Activated T-helper 17 cell treated with anti-CD3 and anti-CD28 coated beads, Interleukin-2, amount 50 U/mL, for 72 hours (primary cell): ENCODE measurements around the gene DKKL1. TPM values are rescaled to one million over a fixed set of nuclear protein-coding genes. Genes with fewer than 3 reads are reported as not detected.
"Not testable (repeated sequence)": the region's sequence is repeated elsewhere in the genome, so short reads cannot be mapped to it uniquely, and the experiment has no call there.

Source experiments
- ATAC-seq: fragments of 150-1000 bp; cut with Tn5 transposase; replicated peaks from 2 replicates; pipeline ENCODE4 v1.10.0; 2021; ENCODE audit warnings: mild to moderate bottlenecking, moderate library complexity
- H3K27ac Mint-ChIP-seq: one replicate; pipeline ENCODE4 v1.8.0; 2022; ENCODE audit warnings: mixed read lengths
- H3K27me3 Mint-ChIP-seq: one replicate; pipeline ENCODE4 v1.8.0; 2022; ENCODE audit warnings: mixed read lengths
- H3K36me3 Mint-ChIP-seq: one replicate; pipeline ENCODE4 v1.8.0; 2022; ENCODE audit warnings: low read depth, mild to moderate bottlenecking, mixed read lengths
- H3K4me1 Mint-ChIP-seq: one replicate; pipeline ENCODE4 v1.8.0; 2022; ENCODE audit warnings: mixed read lengths
- H3K4me3 Mint-ChIP-seq: one replicate; pipeline ENCODE4 v1.8.0; 2022; ENCODE audit warnings: mild to moderate bottlenecking, mixed read lengths
- H3K9me3 Mint-ChIP-seq: one replicate; pipeline ENCODE4 v1.8.0; 2022; ENCODE audit warnings: mixed read lengths
- total RNA-seq, 2 donors: library from RNA; stranded (reverse); gene quantifications; one replicate each; pipeline ENCODE4 v1.2.3, GENCODE V29; 2022

The DKKL1 gene
- total RNA-seq, 2 donors from 2014 or later, result not detected

DNA sequence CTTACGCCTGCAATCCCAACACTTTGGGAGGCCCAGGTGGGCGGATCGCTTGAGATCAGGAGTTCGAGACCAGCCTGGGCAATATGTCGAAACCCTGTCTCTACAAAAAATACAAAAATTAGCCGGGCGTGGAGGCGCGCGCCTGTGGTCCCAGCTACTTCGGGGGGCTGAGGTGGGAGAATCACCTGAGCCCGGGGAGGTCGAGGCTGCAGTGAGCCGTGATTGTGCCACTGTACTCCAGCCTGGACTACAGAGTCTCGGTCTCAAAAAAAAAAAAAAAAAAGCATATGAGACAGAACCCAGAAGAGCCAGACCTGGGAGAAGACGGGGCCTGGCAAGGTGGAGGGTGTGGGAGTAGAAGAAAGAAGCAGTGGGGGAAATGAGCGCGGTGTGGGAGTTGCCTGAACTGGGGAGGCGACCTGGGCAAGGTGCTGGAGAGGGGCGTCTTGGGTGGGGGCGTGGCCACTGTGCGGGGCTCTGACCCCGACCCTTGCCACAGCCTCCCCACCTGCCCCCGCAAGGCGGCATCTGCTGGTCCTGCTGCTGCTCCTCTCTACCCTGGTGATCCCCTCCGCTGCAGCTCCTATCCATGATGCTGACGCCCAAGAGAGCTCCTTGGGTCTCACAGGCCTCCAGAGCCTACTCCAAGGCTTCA is 533 bp downstream of the DKKL1 start:
- Mint-ChIP-seq H3K27me3 (peaks cover 25% of the 10 kb centered on the region), H3K4me3 (no peak overlapping the region), H3K36me3 (no peaks in the 10 kb centered on the region), H3K27ac (no peak overlapping the region), H3K4me1 (no peaks in the 10 kb centered on the region), H3K9me3 (no peaks in the 10 kb centered on the region)
- ATAC-seq, result no peak

- no peak overlapping the region for H3K4me3 Mint-ChIP-seq
- no peaks in the 10 kb centered on the region for H3K4me1 Mint-ChIP-seq
- no peak overlapping the region for H3K27ac Mint-ChIP-seq
- no peak for ATAC-seq
- H3K9me3 Mint-ChIP-seq, result no peaks in the 10 kb centered on the region
- no peaks in the 10 kb centered on the region for H3K36me3 Mint-ChIP-seq
- H3K27me3 Mint-ChIP-seq, result peaks cover 18% of the 10 kb centered on the region
These were observed 2.4 kb downstream of the DKKL1 start for GRCh38 chr19:49366110-49366509.

GRCh38 chr19:49368711-49369358 is 5.2 kb downstream of the DKKL1 start:
- no peak for ATAC-seq
- Mint-ChIP-seq H3K27ac (no peak overlapping the region), H3K36me3 (no peaks in the 10 kb centered on the region), H3K4me3 (no peak overlapping the region), H3K9me3 (no peaks in the 10 kb centered on the region), H3K4me1 (no peaks in the 10 kb centered on the region), H3K27me3 (peaks cover 10% of the 10 kb centered on the region)

DNA sequence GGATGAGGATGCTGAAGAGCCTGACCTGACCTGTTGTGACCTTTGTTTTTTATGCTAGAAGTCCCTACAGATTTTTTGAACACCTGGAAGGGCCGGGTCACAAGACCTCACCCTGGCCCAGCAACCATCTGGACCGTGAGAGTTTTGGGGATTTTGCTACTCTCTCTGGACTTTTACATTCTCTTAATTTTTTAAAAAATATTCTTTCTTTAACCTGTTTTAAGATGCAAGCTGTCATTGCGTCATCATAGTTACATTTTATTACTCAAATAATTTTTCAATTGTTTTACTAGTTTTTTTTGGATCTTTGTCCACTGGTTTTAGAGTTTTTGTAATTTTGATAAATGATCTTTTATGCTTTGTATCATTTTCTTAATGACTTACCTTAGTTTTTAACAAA is 7.5 kb downstream of the DKKL1 start:
- H3K4me3 Mint-ChIP-seq, result no peak overlapping the region
- H3K9me3 Mint-ChIP-seq, result no peaks in the 10 kb centered on the region
- H3K4me1 Mint-ChIP-seq, result no peaks in the 10 kb centered on the region
- H3K27ac Mint-ChIP-seq, result no peak overlapping the region
- H3K36me3 Mint-ChIP-seq, result no peaks in the 10 kb centered on the region
- peaks cover 8% of the 10 kb centered on the region for H3K27me3 Mint-ChIP-seq
- ATAC-seq, result no peak

DNA sequence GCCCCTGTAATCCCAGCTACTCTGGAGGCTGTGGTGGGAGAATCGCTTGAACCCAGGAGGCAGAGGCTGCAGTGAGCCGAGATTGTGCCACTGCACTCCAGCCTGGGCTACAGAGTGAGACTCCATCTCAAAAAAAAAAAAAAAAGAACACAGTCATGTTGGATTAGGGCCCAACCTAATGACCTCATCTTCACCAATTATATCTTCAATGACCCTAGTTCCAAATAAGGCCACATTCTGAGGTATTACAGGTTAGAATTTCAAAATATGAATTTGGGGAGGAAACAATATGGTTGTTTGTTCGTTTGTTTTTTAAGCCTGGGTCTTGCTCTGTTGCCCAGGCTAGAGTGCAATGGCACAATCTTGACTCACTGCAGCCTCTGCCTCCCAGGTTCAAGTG is 9.5 kb downstream of the DKKL1 start:
- not testable (repeated sequence) for H3K4me1 Mint-ChIP-seq, H3K9me3 Mint-ChIP-seq, ATAC-seq, H3K27ac Mint-ChIP-seq, H3K36me3 Mint-ChIP-seq, H3K4me3 Mint-ChIP-seq
- peaks cover 11% of the 10 kb centered on the region for H3K27me3 Mint-ChIP-seq

DNA sequence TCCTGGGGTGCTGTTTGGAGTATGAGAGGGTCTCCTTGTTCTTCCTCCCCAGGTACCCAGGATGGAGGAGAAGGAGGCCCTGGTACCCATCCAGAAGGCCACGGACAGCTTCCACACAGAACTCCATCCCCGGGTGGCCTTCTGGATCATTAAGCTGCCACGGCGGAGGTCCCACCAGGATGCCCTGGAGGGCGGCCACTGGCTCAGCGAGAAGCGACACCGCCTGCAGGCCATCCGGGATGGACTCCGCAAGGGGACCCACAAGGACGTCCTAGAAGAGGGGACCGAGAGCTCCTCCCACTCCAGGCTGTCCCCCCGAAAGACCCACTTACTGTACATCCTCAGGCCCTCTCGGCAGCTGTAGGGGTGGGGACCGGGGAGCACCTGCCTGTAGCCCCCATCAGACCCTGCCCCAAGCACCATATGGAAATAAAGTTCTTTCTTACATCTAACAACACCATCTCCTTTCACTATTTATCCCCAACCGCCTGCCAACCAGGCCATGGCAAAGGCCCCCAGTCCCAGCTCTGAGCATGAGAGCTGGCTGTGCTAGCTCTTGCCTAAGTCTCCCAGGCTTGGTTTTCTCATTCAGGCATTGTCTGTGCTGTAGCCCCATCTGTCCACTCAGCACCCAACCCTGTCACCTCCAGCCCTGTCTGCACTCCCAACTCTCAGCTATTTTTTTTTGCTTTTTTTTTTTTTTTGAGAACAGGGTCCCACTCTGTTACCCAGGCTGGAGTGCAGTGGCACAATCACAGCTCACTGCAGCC is 11.2 kb downstream of the DKKL1 start:
- Mint-ChIP-seq H3K27me3 (peaks cover 11% of the 10 kb centered on the region), H3K36me3 (no peaks in the 10 kb centered on the region), H3K4me3 (no peak overlapping the region), H3K9me3 (no peaks in the 10 kb centered on the region), H3K27ac (no peak overlapping the region), H3K4me1 (no peaks in the 10 kb centered on the region)
- ATAC-seq, result no peak

GRCh38 chr19:49378512-49378911 is 14.8 kb downstream of the DKKL1 start:
- Mint-ChIP-seq H3K4me3 (no peak overlapping the region), H3K4me1 (no peaks in the 10 kb centered on the region), H3K27ac (no peak overlapping the region), H3K9me3 (no peaks in the 10 kb centered on the region), H3K27me3 (peaks cover 11% of the 10 kb centered on the region), H3K36me3 (no peaks in the 10 kb centered on the region)
- ATAC-seq, result no peak

GRCh38 chr19:49380391-49380790 is 16.7 kb downstream of the DKKL1 start:
- no peaks in the 10 kb centered on the region for H3K4me1 Mint-ChIP-seq
- no peaks in the 10 kb centered on the region for H3K36me3 Mint-ChIP-seq
- no peak for ATAC-seq
- no peak overlapping the region for H3K27ac Mint-ChIP-seq
- peaks cover 8% of the 10 kb centered on the region for H3K27me3 Mint-ChIP-seq
- H3K9me3 Mint-ChIP-seq, result no peaks in the 10 kb centered on the region
- no peak overlapping the region for H3K4me3 Mint-ChIP-seq

- Mint-ChIP-seq H3K27ac (no peak overlapping the region), H3K36me3 (no peaks in the 10 kb centered on the region), H3K27me3 (no peaks in the 10 kb centered on the region), H3K9me3 (no peaks in the 10 kb centered on the region), H3K4me3 (no peak overlapping the region), H3K4me1 (no peaks in the 10 kb centered on the region)
- ATAC-seq, result no peak
These were observed 19.0 kb downstream of the DKKL1 start for GRCh38 chr19:49382639-49383038.

GRCh38 chr19:49383599-49383998 is 19.9 kb downstream of the DKKL1 start:
- Mint-ChIP-seq H3K4me1 (no peaks in the 10 kb centered on the region), H3K9me3 (no peaks in the 10 kb centered on the region), H3K27ac (no peak overlapping the region), H3K4me3 (no peak overlapping the region), H3K36me3 (no peaks in the 10 kb centered on the region), H3K27me3 (no peaks in the 10 kb centered on the region)
- no peak for ATAC-seq

- H3K27ac Mint-ChIP-seq, result no peak within 1 kb of the TSS
- H3K36me3 Mint-ChIP-seq, result no peaks in the 10 kb centered on the region
- H3K4me3 Mint-ChIP-seq, result peak within 1 kb of the TSS; percentile 53
- H3K9me3 Mint-ChIP-seq, result no peaks in the 10 kb centered on the region
- H3K27me3 Mint-ChIP-seq, result no peaks in the 10 kb centered on the region
- peaks cover 6% of the 10 kb centered on the region for H3K4me1 Mint-ChIP-seq
- ATAC-seq, result peak; percentile 52
These were observed 24.3 kb downstream of the DKKL1 start, which contains the start of gene KASH5 for GRCh38 chr19:49387936-49388372. KASH5 (plus strand) TSS chr19:49388249; CDS start chr19:49390884, 2,635 bp downstream.

- H3K4me3 Mint-ChIP-seq, result no peak overlapping the region
- no peak overlapping the region for H3K27ac Mint-ChIP-seq
- no peaks in the 10 kb centered on the region for H3K27me3 Mint-ChIP-seq
- H3K9me3 Mint-ChIP-seq, result no peaks in the 10 kb centered on the region
- no peak for ATAC-seq
- no peaks in the 10 kb centered on the region for H3K36me3 Mint-ChIP-seq
- peaks cover 6% of the 10 kb centered on the region for H3K4me1 Mint-ChIP-seq
These were observed 25.7 kb downstream of the DKKL1 start for GRCh38 chr19:49389406-49389805.

GRCh38 chr19:49390131-49390928 is 26.7 kb downstream of the DKKL1 start:
- no peak for ATAC-seq
- no peak overlapping the region for H3K4me3 Mint-ChIP-seq

GRCh38 chr19:49390929-49391359 is 27.3 kb downstream of the DKKL1 start:
- Mint-ChIP-seq H3K36me3 (no peaks in the 10 kb centered on the region), H3K27ac (no peak overlapping the region), H3K27me3 (no peaks in the 10 kb centered on the region), H3K4me3 (no peak overlapping the region), H3K9me3 (no peaks in the 10 kb centered on the region), H3K4me1 (peaks cover 6% of the 10 kb centered on the region)
- ATAC-seq, result no peak

More at GRCh38 chr19:49390131-49390928, 26.7 kb downstream of the DKKL1 start:
- no peaks in the 10 kb centered on the region for H3K9me3 Mint-ChIP-seq
- no peaks in the 10 kb centered on the region for H3K36me3 Mint-ChIP-seq
- no peak overlapping the region for H3K27ac Mint-ChIP-seq
- peaks cover 6% of the 10 kb centered on the region for H3K4me1 Mint-ChIP-seq
- no peaks in the 10 kb centered on the region for H3K27me3 Mint-ChIP-seq
